ENCODE measurements around the gene SNX10. TPM values are rescaled to one million over a fixed set of nuclear protein-coding genes. Genes with fewer than 3 reads are reported as not detected.

SNX10 gene
- total RNA-seq, 2 experiments from 2014 or later = 4.6 to 5.8 TPM

- Histone ChIP-seq H3K4me3 (ENCODE audit: low read length) (no peak overlapping the region), H3K27me3 (ENCODE audit: control insufficient read depth in 1 of 2, insufficient read depth in 2 of 2, low read length in 2 of 2) (no peaks in the 10 kb centered on the region), H3K27ac (ENCODE audit: low read depth in 1 of 2, low read length in 2 of 2) (peak overlapping the region in 1 of 2 donors; percentile 56), H3K9me3 (ENCODE audit: control insufficient read depth in 1 of 2, insufficient read depth in 1 of 2, low read length in 2 of 2) (no peaks in the 10 kb centered on the region), H3K36me3 (ENCODE audit: insufficient read depth, low read length) (no peaks in the 10 kb centered on the region), H3K4me1 (ENCODE audit: insufficient read depth, low read length) (peaks cover 38% of the 10 kb centered on the region)
- peak overlapping the region; percentile 57 for H3K4me3 Mint-ChIP-seq
- no peak for ATAC-seq (ENCODE audit: poor library complexity)
- H3K4me1 Mint-ChIP-seq (ENCODE audit: low read depth) = peaks cover 37% of the 10 kb centered on the region
- ChIA-PET CTCF (no interaction called here), POLR2A (interaction anchor here (1.2 to 4.1 kb wide), 3 partner anchors 10 to 96 kb away, joined by 3 to 31 read pairs (median 5); partner anchors contain the start of genes CBX3 and HNRNPA2B1)
- peak overlapping the region; percentile 78 for H3K27ac Mint-ChIP-seq
- no peaks in the 10 kb centered on the region for H3K36me3 Mint-ChIP-seq (ENCODE audit: low read depth)
- H3K9me3 Mint-ChIP-seq = no peaks in the 10 kb centered on the region
- no peak for DNase-seq
- TF ChIP-seq CTCF (IDR thresholded peaks at IDR 0.05) = no peak
- intact Hi-C loops (cut with DNase I, micrococcal nuclease) = loop anchor here in 1 of 2 experiments (10.0 kb wide), 2 partner anchors 380 to 870 kb away; partner anchors contain the start of gene HOXA9
- H3K27me3 Mint-ChIP-seq = no peaks in the 10 kb centered on the region
Observed at GRCh38 chr7:26295015-26295414, 3.4 kb downstream of the SNX10 start.

GRCh38 chr7:26295586-26295985 is 3.9 kb downstream of the SNX10 start:
- no peaks in the 10 kb centered on the region for H3K9me3 ChIP-seq (ENCODE audit: control insufficient read depth in 1 of 2, insufficient read depth in 1 of 2, low read length in 2 of 2)

GRCh38 chr7:26298472-26299058 is 6.9 kb downstream of the SNX10 start:
- H3K27ac Mint-ChIP-seq = no peak overlapping the region
- ChIA-PET POLR2A (no interaction called here), CTCF (no interaction called here)
- H3K27me3 Mint-ChIP-seq = no peaks in the 10 kb centered on the region
- H3K36me3 Mint-ChIP-seq (ENCODE audit: low read depth) = peaks cover 14% of the 10 kb centered on the region
- H3K27me3 ChIP-seq (ENCODE audit: control insufficient read depth in 1 of 2, insufficient read depth in 2 of 2, low read length in 2 of 2) = no peaks in the 10 kb centered on the region
- no peak for DNase-seq
- H3K36me3 ChIP-seq (ENCODE audit: insufficient read depth, low read length) = no peaks in the 10 kb centered on the region
- peaks cover 16% of the 10 kb centered on the region for H3K4me1 Mint-ChIP-seq (ENCODE audit: low read depth)
- no peak overlapping the region for H3K4me3 ChIP-seq (ENCODE audit: low read length)
- H3K9me3 Mint-ChIP-seq = no peaks in the 10 kb centered on the region
- no peak overlapping the region for H3K4me3 Mint-ChIP-seq
- H3K4me1 ChIP-seq (ENCODE audit: insufficient read depth, low read length) = peaks cover 16% of the 10 kb centered on the region
- intact Hi-C loops (cut with DNase I, micrococcal nuclease) = loop anchor here in 1 of 2 experiments (10.0 kb wide), 2 partner anchors 376 to 866 kb away; partner anchors contain the start of gene HOXA9
- no peaks in the 10 kb centered on the region for H3K9me3 ChIP-seq (ENCODE audit: control insufficient read depth in 1 of 2, insufficient read depth in 1 of 2, low read length in 2 of 2)
- no peak overlapping the region for H3K27ac ChIP-seq (ENCODE audit: low read depth in 1 of 2, low read length in 2 of 2)
- no peak for ATAC-seq (ENCODE audit: poor library complexity)
- no peak for TF ChIP-seq CTCF (IDR thresholded peaks at IDR 0.05)

More at GRCh38 chr7:26295586-26295985, 3.9 kb downstream of the SNX10 start:
- ChIA-PET CTCF (no interaction called here), POLR2A (interaction anchor here (4.1 kb wide), 1 partner anchor 95 kb away, joined by 31 read pairs; the partner anchor contains the start of genes CBX3 and HNRNPA2B1)
- Histone ChIP-seq H3K27ac (ENCODE audit: low read depth in 1 of 2, low read length in 2 of 2) (no peak overlapping the region), H3K4me1 (ENCODE audit: insufficient read depth, low read length) (peaks cover 38% of the 10 kb centered on the region), H3K27me3 (ENCODE audit: control insufficient read depth in 1 of 2, insufficient read depth in 2 of 2, low read length in 2 of 2) (no peaks in the 10 kb centered on the region), H3K4me3 (ENCODE audit: low read length) (no peak overlapping the region), H3K36me3 (ENCODE audit: insufficient read depth, low read length) (no peaks in the 10 kb centered on the region)
- Mint-ChIP-seq H3K27me3 (no peaks in the 10 kb centered on the region), H3K4me3 (no peak overlapping the region), H3K4me1 (ENCODE audit: low read depth) (peaks cover 37% of the 10 kb centered on the region), H3K36me3 (ENCODE audit: low read depth) (no peaks in the 10 kb centered on the region), H3K27ac (no peak overlapping the region), H3K9me3 (no peaks in the 10 kb centered on the region)
- intact Hi-C loops (cut with DNase I, micrococcal nuclease) = loop anchor here in 1 of 2 experiments (10.0 kb wide), 2 partner anchors 379 to 869 kb away; partner anchors contain the start of gene HOXA9
- TF ChIP-seq CTCF (IDR thresholded peaks at IDR 0.05) = no peak
- DNase-seq = no peak
- ATAC-seq (ENCODE audit: poor library complexity) = no peak
